A549 treated with Mapracorat at 1 μM for 4 hours (cell line): ENCODE data around the gene YOD1. TPM values are rescaled to one million over a fixed set of nuclear protein-coding genes. Genes with fewer than 3 reads are reported as not detected.

Experiments
- total RNA-seq: library from RNA; stranded (reverse); fragments of 200-300 nt; extraction: Qiagen RNA extraction; gene quantifications from 5 replicates; pipeline ENCODE4 v1.2.3, GENCODE V29; 2022

Gene YOD1
- 6.6 to 8.2 TPM (median 7.1 TPM) in 5 replicates for total RNA-seq

GRCh38 chr1:207051191-207051943 lies at the start of gene YOD1:
Gene YOD1 (minus strand): TSS chr1:207051208. CDS start chr1:207051030, 178 bp downstream.

GRCh38 chr1:207088701-207089626 lies 38.0 kb upstream of the YOD1 start, which contains the start of gene C4BPB:
Gene C4BPB (plus strand): TSS chr1:207088860. CDS start chr1:207089532, 672 bp downstream.

GRCh38 chr1:207052911-207053769 lies 2.1 kb upstream of the YOD1 start, which contains the start of gene PFKFB2:
Gene PFKFB2 (plus strand): TSS chr1:207053275. CDS start chr1:207054718, 1,443 bp downstream.

GRCh38 chr1:207032528-207033017 lies 18.4 kb downstream of the YOD1 start, which contains the start of gene C1orf116:
Gene C1orf116 (minus strand): TSS chr1:207032756. CDS start chr1:207027598, 5,158 bp downstream.

Other genes with a start within 250 kb of the YOD1 start
- gene IL20, start 185.6 kb downstream of the YOD1 start, total RNA-seq, result not detected in 5 replicates
- gene IL24, start 153.8 kb downstream of the YOD1 start, total RNA-seq, result 0.24 to 0.91 TPM (median 0.48 TPM) in 5 replicates
- 4.7 to 6.4 TPM (median 4.9 TPM) in 5 replicates for gene FCMR, start 129.3 kb downstream of the YOD1 start, total RNA-seq
- not detected in 5 replicates for gene PIGR, start 104.7 kb downstream of the YOD1 start, total RNA-seq
- gene FCAMR, start 80.7 kb downstream of the YOD1 start, total RNA-seq, result not detected in 5 replicates
- 4.3 to 6.5 TPM (median 5.5 TPM) in 5 replicates for gene C1orf116, start 18.5 kb downstream of the YOD1 start, total RNA-seq
- gene PFKFB2, start 2.1 kb upstream of the YOD1 start, total RNA-seq, result 5.1 to 6.5 TPM (median 5.7 TPM) in 5 replicates
- gene C4BPB, start 37.7 kb upstream of the YOD1 start, total RNA-seq, result 1.4 to 1.9 TPM (median 1.8 TPM) in 5 replicates
- 0.45 to 0.89 TPM (median 0.66 TPM) in 5 replicates for gene C4BPA, start 53.0 kb upstream of the YOD1 start, total RNA-seq